Colon (tissue), 2 donors: ENCODE results near the gene MICB.
"Not testable (repeated sequence)": the region's sequence is repeated elsewhere in the genome, so short reads cannot be mapped to it uniquely, and the experiment has no call there.

Source experiments
- FAIRE-seq: peaks from 2 replicates; lab custom pipeline; 2012; peaks lifted over from hg19 to GRCh38; lab: Jason Lieb, UNC
- donor health status: control.
- donor health status: control.

MICB gene

GRCh38 chr6:31541059-31541657 lies 43.2 kb downstream of the MICB start:
- no peak for FAIRE-seq

GRCh38 chr6:31541658-31542521 lies 43.9 kb downstream of the MICB start, which contains the start of gene DDX39B:
Gene DDX39B (minus strand): TSS chr6:31542003. CDS start chr6:31540532, 1,471 bp downstream.
- no peak for FAIRE-seq

GRCh38 chr6:31543639-31544038 lies 45.7 kb downstream of the MICB start:
- FAIRE-seq = no peak

GRCh38 chr6:31544676-31545075 lies 46.7 kb downstream of the MICB start:
- FAIRE-seq = no peak

- FAIRE-seq = no peak
Measured at GRCh38 chr6:31545291-31545690, 47.3 kb downstream of the MICB start.

- FAIRE-seq = no peak
Measured at GRCh38 chr6:31546339-31546957, 48.5 kb downstream of the MICB start, which contains the start of gene ATP6V1G2. Gene ATP6V1G2 (minus strand): TSS chr6:31546608. CDS start chr6:31546559, 49 bp downstream.

GRCh38 chr6:31546958-31547726 lies 49.2 kb downstream of the MICB start, which contains the start of gene NFKBIL1:
Gene NFKBIL1 (plus strand): TSS chr6:31547608. CDS start chr6:31547695, 87 bp downstream.
- no peak for FAIRE-seq

GRCh38 chr6:31547727-31548543 lies 50.0 kb downstream of the MICB start:
- no peak for FAIRE-seq

GRCh38 chr6:31548544-31548873 lies 50.6 kb downstream of the MICB start:
- FAIRE-seq = no peak

- not testable (repeated sequence) for FAIRE-seq
Measured at GRCh38 chr6:31551371-31551770, 53.4 kb downstream of the MICB start.

GRCh38 chr6:31556307-31556706 lies 58.4 kb downstream of the MICB start:
- FAIRE-seq = no peak

GRCh38 chr6:31557443-31558317 lies 59.7 kb downstream of the MICB start:
- no peak for FAIRE-seq

- no peak for FAIRE-seq
Measured at GRCh38 chr6:31558318-31558625, 60.3 kb downstream of the MICB start.

GRCh38 chr6:31558631-31559500 lies 60.9 kb downstream of the MICB start:
- no peak for FAIRE-seq

- no peak for FAIRE-seq
Measured at GRCh38 chr6:31559606-31559957, 61.6 kb downstream of the MICB start.

GRCh38 chr6:31559958-31560696 lies 62.2 kb downstream of the MICB start:
- no peak for FAIRE-seq

- no peak for FAIRE-seq
Measured at GRCh38 chr6:31560697-31561058, 62.7 kb downstream of the MICB start.
